Fibroblast of skin of right biceps (primary cell): ENCODE data around the gene AHNAK2.

Experiments
- DNase-seq: peaks from one replicate; pipeline ENCODE4 v3.0.0-alpha.2; 2013

The AHNAK2 gene

DNA sequence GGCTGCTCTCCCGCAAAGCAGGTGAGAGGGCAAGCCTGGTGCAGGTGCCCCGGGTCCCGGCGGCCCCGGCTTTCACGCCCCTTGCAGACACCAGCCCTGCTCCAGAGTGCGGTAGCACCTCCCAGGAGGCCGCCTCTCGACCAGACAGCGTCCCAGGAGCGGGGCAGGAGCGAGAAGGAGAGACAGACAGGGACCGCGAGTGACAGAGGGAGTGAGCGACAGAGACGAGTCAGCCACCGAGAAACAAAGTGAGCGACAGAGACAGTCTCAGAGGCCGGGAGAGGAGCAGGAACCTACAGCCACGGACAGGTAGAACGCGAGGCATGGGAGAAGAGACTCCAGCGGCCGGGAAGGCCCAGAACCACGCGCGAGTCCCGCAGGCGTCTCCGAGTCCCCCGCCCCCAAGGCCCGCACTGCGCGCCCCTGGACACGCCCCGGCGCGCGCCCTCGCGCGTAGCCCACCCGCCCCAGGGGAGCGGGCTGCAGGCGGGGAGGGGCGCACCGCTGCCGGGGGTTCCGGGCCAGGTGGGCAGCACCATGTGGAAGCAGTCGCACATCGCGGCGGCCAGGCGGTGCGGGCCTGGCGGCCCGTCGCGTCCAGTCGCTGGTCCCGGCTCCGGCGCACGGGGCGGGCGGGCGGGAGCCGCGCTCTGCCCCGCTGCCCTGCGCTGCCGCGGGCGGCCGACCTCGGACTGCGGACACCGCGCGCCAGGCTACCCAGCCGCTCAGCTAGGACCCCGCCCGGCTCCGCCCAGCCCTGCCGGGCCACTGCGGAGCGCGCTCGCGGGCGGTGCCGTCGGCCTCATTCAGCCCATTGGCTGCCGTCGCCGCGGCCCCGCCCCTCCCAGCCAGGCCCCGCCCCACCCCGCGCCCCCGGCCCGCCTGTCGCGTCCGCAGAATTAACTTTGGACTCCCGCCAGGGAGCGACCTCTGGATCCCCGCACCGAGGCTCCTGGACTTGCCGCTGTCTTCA, at the start of gene AHNAK2:
AHNAK2 (minus strand) TSS at position 694 of the 973 bp plus-strand sequence; CDS start at position 557, 137 bp downstream.
- peak; percentile 71 for DNase-seq

DNA sequence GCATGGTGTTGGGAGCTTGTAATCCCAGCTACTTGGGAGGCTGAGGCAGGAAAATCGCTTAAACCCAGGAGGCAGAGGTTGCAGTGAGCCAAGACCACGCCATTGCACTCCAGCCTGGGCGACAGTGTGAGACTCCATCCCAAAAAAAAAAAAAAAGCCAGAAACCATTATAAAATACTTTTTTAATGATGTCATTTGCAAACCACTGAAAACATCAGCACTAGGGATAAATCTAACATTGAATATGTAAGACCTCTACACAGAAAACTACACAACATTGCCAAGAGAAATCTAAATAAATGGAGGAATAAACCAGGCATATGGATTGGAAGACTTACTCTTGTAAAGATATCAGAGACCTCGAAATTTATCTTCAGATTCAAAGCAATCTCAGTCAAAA, 49.5 kb upstream of the AHNAK2 start:
- DNase-seq: peak; percentile 37

DNA sequence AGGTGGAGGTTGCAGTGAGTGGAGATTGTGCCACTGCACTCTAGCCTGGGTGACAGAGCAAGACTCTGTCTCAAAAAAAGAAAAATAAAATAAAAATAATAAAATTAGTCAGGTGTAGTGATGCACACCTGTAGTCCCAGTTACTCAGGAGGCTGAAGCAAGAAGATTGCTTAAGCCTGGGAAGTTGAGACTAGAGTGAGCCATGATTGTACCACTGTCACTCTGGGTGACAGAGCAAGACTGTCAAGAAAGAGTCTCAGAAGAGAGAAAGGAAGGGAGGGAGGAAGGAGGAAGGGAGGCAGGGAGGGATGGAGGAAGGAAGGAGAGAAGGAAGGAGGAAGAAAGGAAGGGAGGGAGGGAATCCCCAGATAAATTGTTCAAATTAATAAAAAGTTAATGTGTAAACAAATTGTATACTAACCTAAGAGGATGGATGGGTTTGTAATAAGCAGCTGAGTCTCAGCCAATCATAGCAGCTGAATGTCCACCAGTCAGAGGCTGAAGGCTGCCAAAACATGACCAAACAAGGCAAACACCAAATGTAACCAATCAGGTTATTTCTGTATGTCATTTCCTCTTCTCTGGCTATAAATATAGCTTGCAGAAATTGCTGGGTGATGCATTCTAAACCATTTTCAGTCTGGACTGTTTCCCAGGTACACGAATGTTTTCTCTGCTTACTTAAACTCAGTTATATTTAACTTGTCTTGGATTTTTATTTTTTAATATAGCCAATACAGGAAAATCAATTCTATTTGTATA, 48.8 kb upstream of the AHNAK2 start:
- DNase-seq: peak; percentile 70

DNA sequence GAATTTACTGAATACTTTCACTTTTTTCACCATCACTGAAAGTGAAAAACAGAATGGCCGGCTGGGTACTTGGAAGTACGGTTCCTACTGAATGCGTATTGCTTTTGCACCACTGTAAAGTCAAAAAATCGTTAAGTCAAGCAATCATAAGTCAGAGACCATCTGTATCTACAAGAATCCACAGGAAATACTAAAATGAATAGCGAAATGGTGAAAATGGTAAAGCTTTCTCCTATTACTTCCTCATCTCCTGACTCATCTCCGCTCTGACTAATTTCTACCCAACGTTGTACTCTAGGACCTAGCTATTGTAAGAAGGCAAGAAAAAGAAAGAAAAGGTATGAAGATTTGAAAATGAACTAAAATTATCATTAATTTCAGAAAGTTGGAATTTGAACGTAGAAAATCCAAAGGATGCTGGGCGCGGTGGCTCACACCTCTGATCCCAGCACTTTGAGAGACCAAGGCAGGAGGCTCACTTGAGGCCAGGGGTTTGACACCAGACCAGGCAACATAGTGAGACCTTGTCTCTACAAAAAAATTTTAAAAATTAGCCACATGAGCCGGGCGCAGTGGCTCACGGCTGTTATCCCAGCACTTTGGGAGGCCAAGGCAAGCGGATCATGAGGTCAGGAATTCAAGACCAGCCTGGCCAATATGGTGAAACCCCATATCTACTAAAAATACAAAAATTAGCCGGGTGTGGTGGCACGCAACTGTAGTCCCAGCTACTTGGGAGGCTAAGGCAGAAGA, 48.0 kb upstream of the AHNAK2 start:
- peak; percentile 79 for DNase-seq

DNA sequence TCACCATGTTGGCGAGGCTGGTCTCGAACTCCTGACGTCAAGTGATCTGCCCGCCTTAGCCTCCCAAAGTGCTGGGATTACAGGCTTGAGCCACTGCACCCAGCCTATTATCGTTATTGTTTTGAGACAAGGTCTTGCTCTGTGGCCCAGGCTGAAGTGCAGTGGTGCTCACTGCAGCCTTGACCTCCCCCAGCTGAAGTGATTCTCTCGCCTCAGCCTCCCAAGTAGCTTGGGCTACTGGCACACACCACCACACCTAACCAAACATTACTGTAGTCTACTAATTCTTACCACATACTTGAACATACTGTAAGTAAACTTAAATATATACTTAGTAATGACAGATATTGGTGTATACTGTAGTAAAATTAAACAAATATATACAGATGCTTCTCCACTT, 47.3 kb upstream of the AHNAK2 start:
- DNase-seq: no peak

DNA sequence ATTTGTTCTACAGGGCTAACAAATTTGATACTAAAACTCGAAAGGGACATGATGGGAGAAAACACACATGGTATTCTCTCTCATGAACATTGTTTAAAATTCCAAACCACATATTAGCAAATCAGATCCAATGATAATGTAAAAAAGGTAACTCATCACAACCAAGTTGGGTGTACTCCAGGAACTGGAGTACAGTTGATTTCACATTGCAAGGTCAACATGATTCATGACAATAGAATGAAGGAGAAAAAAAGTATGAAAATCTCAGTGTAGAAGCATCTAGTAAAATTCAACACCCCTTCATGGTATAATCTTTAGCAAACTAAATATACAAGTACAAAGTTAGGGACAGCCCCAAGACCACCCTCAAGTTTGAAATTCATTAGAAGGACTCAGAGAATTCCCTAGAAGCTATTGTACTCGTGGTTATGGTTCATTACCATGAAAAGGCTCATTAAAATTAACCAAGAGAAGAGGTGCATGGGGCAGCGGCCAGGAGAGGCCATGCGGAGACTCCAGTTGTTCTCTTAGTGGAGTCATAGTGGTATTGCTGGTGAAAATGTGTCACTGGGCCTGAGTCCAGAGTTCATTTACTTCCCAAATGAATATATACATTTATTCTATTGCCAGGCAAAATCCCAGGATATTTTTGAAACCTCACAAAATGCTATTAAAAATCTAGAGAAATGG, 45.8 kb upstream of the AHNAK2 start:
- peak; percentile 81 for DNase-seq

DNA sequence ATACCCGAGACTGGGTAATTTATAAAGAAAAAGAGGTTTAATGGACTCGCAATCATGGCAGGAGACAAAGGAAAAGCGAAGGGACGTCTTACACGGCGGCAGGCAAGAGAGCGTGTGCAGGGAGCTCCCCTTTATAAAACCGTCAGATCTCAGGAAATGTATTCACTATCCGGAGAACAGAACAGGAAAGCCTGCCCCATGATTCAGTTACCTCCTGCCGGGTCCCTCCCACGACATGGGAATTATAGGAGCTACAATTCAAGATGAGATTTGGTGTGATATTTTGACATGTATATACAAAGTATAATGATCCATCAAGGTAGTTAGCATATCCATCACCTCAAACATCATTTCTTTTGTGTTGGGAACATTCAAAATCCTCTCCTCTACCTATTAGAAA, 45.0 kb upstream of the AHNAK2 start:
- DNase-seq: no peak

DNA sequence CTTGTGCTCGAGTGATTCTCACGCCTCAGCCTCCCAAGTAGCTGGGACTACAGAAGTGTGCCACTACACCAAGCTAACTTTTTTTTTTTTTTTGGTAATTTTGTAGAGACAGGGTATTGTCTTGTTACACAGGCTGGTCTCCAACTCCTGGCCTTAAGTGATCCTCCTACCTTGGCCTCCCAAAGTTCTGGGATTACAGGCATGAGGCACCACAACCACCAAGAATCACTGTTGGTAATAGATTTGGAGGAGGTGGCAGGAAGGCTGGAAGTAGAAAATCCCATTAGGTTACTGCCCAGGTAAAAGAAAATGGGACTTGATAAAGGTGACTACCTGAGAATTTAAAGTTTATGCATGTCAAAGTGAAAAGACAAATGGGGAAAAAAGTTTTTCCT, 44.1 kb upstream of the AHNAK2 start:
- DNase-seq: no peak

DNA sequence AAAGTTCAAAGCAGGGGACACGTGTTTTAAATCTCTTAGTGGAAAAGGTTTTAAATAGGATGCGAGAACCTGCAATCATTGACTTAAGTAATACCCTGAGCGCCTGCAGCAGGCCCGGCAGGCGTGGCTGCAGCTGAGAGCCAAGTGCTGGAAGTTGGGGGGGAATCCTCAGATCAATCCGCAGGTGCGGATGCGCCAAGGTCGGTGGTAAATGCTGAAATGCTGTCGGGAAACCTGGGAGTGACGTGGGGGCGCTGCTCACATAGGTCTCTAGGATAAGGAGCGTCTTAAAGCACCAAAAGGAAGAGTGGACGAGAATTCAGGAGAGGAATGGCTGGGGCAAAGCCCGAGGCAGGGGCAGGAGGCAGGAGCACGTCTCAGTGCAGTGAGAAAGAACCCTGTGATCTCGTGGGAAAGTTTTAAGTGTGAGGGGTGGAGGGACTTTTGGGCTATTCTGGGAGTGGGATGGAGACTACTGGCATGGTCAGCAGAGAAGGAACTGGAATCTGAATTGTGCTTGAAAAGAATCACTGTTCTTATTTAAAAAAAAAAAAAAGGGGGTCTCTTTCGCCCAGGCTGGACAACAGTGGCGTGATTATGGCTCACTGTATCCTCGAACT, 43.6 kb upstream of the AHNAK2 start:
- DNase-seq: peak; percentile 67

DNA sequence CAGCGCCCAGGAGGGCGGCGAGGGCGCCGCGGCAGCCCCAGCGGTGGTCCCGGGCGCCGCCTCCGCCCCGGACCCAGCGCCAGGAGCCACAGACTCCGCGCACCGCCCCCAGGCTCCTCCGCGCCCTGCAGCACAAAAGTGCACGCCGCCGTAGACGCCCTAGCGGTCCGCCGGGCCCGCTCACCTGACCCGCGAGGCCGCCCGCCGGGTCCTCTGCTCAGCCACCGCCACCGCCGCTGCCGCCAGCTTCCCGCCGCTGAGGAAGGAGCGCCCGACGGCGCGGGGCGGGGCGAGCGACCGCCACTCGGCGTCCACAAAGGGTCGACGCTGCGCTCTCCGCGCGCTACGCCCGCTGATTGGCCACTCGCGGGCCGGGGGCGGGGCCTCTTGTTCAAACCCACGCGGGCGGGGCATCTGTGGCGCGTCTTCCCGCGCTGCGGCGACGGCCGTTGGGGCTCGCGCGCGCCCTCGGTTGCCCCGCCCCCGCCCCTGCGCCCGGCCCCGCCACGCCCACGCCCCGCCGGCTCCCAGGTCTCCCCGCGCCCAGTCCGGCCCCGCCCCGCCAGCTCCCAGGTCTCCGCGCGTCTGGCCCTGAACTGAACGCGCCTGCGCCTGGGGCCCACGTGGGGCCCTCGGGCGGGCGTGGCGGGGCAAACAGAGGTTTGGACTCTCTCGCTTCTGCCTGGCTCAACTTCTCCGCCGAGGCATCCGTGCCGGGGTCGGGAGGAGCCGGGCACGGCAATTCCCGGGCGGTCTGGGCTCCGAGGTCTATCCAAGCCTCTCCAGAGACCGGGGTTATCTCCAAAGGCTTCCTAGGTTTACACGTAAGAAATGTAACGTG, 42.9 kb upstream of the AHNAK2 start, which contains the start of gene CDCA4:
CDCA4 (minus strand) TSS at position 269 of the 841 bp plus-strand sequence. CDS start 9,154 bp downstream, outside the sequence.
- peak; percentile 97 for DNase-seq

DNA sequence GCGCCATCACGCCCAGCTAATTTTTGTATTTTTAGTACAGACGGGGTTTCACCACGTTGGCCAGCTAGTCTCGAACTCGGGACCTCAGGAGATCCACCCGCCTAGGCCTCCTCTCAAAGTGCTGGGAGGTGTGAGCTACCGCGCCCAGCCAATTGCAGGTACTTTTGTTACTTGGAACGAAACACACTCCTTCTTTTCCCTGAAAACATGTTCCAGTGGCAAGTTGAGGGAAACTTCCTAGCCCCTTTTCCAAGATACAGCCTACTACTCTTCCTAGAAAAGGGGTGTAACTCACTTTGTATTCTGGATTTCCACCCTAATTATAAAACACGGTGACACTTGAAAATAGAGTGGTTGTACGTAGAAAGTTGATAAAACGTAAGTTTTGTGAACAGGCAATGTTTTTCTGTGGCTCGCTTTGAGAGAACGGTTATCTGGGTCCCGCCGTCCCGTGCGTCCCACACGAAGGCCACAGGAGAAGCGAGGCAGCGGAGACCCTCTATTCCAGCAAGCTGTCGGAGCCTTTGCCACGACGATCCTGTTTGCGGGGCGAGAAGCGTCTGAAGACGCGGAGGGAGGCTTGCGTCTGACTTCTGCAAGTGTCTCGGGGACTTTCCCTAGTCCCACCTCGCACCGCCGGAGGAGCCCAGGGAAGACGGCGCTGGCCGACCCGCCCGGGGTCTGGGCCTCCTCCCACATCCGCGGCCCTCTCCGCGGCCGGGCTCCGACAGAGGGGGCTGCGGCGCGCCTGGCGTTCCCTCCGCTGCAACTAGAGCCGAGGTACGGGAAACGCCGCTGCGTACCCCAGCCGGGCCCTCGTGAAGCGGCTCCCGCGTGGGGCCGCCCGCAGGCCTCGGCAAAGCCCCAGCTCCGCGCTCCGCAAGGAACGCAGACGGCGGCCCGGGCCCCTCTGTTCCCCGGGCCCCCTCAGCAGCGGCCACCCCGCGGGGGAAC, 42.0 kb upstream of the AHNAK2 start:
- peak; percentile 26 for DNase-seq

DNA sequence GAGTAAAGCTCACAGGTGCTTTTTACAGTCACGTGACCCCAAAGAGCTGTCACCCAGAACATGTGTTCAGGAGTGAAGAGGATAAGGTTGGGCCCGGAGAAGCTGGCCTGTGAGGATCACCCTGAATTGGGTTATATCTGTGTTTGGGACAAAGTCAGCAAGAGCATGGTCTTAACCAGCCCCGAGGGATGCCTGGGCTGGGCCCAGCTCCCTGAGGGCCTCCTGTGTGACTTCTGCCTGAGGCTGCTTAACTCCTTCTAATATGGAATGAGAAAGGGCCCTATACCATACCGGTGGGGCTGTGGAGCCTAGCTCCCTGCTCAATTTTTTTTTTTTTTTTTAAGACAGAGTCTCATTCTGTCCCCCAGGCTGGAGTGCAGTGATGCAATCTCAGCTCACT, 40.2 kb upstream of the AHNAK2 start:
- no peak for DNase-seq

DNA sequence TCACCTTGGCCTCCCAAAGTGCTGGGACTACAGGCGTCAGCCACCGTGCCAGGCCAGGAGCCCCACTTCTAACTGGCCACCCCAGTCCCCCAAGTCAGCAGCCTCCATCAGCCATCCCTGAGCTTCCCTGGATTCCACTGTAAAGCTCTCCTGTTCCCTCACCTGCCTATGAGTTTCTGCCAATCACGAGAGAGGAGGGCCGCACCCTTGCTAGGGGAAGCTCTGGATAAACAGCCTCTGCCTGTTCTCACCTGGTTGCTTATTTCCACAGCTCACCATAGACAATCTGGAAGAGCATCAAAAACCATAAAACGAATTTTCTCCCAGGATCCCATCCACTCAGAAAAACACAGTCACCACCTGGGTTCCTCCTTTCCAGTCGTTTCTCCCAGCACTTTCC, 37.7 kb upstream of the AHNAK2 start:
- DNase-seq: no peak

DNA sequence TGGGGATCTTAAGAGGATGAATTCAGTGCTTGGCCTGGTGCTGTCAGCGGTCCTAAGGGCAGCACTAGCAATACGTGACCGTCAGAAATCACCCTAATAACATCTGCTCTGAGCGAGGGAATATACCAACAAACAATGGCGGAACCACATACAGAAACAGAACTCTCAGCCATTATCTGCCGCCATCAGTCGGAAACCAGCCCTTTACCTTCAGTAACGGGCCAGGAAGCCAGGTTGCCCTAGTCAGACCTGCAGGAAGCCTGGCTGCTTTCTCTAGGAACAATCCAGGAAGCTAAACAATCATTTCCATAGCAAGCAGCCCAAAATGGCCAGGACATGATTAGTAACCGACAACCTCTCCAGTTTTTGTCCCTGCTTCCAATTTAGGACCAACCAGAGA, 37.1 kb upstream of the AHNAK2 start:
- no peak for DNase-seq

DNA sequence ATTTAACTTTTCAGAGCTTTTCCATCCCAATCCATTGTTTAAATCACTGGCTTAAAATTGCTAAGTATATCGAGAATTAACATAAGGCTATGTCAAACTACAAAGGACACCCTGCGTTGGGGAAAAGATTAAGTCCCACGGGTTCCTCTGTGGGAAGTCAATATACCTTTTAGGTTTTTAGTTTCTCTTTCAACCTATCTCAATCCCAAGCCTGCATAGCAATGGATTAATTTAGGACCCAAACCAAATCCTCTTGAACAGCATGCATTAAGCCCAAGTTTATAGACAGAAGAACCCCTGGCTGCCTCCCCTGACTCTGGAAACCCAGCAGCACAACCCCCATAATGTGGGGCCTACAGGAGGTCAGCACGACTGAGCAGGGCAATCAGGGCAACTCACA, 36.5 kb upstream of the AHNAK2 start:
- no peak for DNase-seq

DNA sequence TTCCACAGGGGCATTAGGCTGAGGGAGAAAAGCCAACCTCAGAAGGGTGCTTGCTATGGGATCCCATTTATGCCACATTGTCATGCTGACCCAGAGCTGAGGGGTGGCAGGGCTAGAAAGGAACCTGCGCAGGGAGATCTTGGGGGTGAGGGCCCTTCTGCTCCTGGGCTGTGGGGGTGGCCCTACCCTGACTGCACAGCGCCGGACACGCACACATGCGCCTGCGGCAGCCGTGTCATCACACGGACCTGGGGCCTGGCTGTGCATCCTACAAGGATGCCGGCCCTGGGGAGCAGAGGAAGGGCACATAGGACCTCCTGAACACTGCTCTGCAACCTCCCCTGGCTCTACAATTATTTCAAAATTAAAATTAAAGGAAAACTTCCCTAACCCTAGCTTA, 35.9 kb upstream of the AHNAK2 start:
- no peak for DNase-seq

DNA sequence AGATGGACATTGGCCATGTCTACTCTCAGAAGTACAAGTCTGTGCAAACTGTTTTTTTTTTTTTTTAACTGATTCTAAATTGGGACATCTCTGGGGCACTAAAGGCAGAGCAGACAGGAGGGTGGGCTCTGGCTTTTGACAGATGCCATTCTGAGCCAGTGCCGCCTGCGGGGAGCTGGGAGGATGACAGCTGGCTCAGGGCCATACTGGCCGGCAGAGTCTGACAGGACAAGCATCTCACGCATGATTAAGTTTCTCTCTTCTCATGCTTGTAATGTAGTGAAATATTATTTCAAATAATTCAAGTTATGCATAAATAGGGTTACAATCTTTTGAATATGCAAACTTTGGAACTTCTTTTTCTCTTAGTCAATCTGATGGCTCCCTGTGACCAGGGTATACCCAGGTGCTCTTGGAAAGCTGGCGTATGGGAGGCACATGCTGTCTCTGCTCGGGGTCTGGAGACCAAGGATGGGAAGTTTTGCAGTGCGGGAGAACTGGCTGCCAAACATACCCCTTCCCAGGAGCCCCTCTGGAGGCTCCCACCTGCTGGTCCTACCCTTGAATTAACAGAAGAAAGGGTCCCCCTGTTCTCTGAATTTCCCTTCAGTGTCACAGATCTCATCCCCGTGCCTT, 35.1 kb upstream of the AHNAK2 start:
- peak; percentile 20 for DNase-seq

DNA sequence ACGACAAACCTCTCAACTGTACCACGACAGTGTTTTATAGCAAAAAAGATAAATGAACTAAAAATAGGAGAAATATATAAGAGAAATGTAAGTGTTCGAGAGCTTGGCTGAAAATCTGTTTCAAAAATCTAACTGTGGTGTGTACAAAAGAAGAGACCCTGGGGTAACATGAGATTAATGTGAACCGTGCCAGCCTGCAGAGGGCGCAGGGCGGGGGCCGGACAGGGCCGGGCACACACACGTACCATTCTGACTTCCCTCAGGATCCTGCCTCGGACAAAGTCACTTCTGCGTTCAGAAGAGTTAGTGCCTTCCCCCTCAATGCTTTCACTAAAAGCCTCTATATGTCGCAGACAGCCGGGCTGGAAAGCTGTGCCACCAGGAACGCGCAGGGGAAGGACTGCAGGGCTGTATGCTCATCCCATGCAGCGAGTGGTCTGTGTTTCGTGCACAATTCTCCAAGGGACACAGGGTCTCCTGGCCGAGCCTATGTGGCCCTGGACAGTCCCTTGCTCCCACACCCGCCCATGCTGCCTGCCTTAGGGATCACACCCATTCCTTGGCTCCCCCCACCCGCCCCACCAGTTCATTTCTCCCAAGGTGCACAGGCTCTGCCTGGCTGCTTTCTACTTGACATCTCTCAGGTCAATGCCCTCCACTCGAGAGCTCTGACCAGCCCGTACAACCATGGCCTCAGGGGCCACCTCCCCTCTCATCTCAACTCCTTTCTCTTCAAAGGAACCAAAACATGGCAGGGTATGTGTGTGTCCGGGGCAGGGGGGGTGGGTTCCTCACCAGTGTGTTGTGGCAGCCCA, 34.2 kb upstream of the AHNAK2 start:
- no peak for DNase-seq
